Subcutaneous abdominal adipose tissue (tissue), 5 donors: ENCODE results near the gene HOXB7.

Source experiments
- H3K27ac ChIP-seq: one replicate; pipeline ENCODE4 v1.7.0; 2013; ENCODE audit warnings: low read depth, mild to moderate bottlenecking, inconsistent platforms, low read length, moderate library complexity
- H3K27me3 ChIP-seq, 5 donors: one replicate each; pipeline ENCODE4 v1.7.0; 2013; ENCODE audit warnings: low read length in 5 of 5, inconsistent platforms in 1 of 5; ENCODE audit not compliant: control insufficient read depth in 5 of 5, insufficient read depth in 4 of 5
- H3K36me3 ChIP-seq, 5 donors: one replicate each; pipeline ENCODE4 v1.7.0; 2013; ENCODE audit warnings: low read length in 5 of 5; ENCODE audit not compliant: control insufficient read depth in 5 of 5, insufficient read depth in 5 of 5
- H3K4me1 ChIP-seq, 5 donors: one replicate each; pipeline ENCODE4 v1.7.0; 2013; ENCODE audit warnings: low read length in 5 of 5, mild to moderate bottlenecking in 3 of 5, moderate library complexity in 1 of 5; ENCODE audit not compliant: control insufficient read depth in 5 of 5, insufficient read depth in 5 of 5
- H3K4me3 ChIP-seq, 5 donors: one replicate each; pipeline ENCODE4 v1.7.0; 2013; ENCODE audit warnings: low read length in 5 of 5, low read depth in 1 of 5
- H3K9ac ChIP-seq, 5 donors: one replicate each; pipeline ENCODE4 v1.7.0; 2013; ENCODE audit warnings: low read length in 5 of 5, mild to moderate bottlenecking in 4 of 5, moderate library complexity in 3 of 5
- H3K9me3 ChIP-seq, 5 donors: one replicate each; pipeline ENCODE4 v1.7.0; 2013; ENCODE audit warnings: low read length in 5 of 5; ENCODE audit not compliant: control insufficient read depth in 5 of 5
- donor health status: healthy.
- donor health status: healthy.
- donor health status: healthy.
- donor health status: healthy.
- donor health status: healthy.

The HOXB7 gene

GRCh38 chr17:48594538-48595277 lies 16.1 kb downstream of the HOXB7 start:
- Histone ChIP-seq H3K27ac (peak overlapping the region; percentile 78), H3K27me3 (no peaks in the 10 kb centered on the region), H3K9ac (peak overlapping the region in 3 of 5 donors; percentile 10 to 42 (median 21)), H3K4me1 (peaks cover 6 to 57% (median 55%) of the 10 kb centered on the region in 5 donors), H3K36me3 (peaks cover 0 to 24% (median 10%) of the 10 kb centered on the region in 5 donors), H3K9me3 (no peaks in the 10 kb centered on the region), H3K4me3 (peak overlapping the region in 2 of 5 donors; percentile 40 to 45)

- peaks cover 6 to 60% (median 54%) of the 10 kb centered on the region in 5 donors for H3K4me1 ChIP-seq
- peak overlapping the region; percentile 40 to 75 (median 60) for H3K4me3 ChIP-seq
- no peaks in the 10 kb centered on the region for H3K9me3 ChIP-seq
- no peaks in the 10 kb centered on the region for H3K27me3 ChIP-seq
- peak overlapping the region in 2 of 5 donors; percentile 10 to 42 for H3K9ac ChIP-seq
- H3K27ac ChIP-seq, result peak overlapping the region; percentile 78
- peaks cover 0 to 24% (median 10%) of the 10 kb centered on the region in 5 donors for H3K36me3 ChIP-seq
Measured at GRCh38 chr17:48593840-48594537, 16.8 kb downstream of the HOXB7 start.

GRCh38 chr17:48593126-48593829 lies 17.5 kb downstream of the HOXB7 start, which contains the start of gene HOXB5:
HOXB5 (minus strand) TSS chr17:48593779; CDS start chr17:48593682, 97 bp downstream.
- Histone ChIP-seq H3K27ac (peak within 1 kb of the TSS; percentile 78), H3K9me3 (no peaks in the 10 kb centered on the region), H3K4me3 (peak within 1 kb of the TSS; percentile 60 to 75 (median 70)), H3K27me3 (no peaks in the 10 kb centered on the region), H3K4me1 (peaks cover 6 to 60% (median 52%) of the 10 kb centered on the region in 5 donors), H3K9ac (peak within 1 kb of the TSS; percentile 4 to 66 (median 46)), H3K36me3 (peaks cover 0 to 24% (median 10%) of the 10 kb centered on the region in 5 donors)

GRCh38 chr17:48592577-48592976 lies 18.2 kb downstream of the HOXB7 start:
- H3K4me3 ChIP-seq, result peak overlapping the region; percentile 43 to 72 (median 61)
- H3K27ac ChIP-seq, result peak overlapping the region; percentile 62
- peak overlapping the region in 2 of 5 donors; percentile 65 to 66 for H3K9ac ChIP-seq
- peaks cover 0 to 24% (median 10%) of the 10 kb centered on the region in 5 donors for H3K36me3 ChIP-seq
- H3K9me3 ChIP-seq, result no peaks in the 10 kb centered on the region
- peaks cover 9 to 65% (median 52%) of the 10 kb centered on the region in 5 donors for H3K4me1 ChIP-seq
- H3K27me3 ChIP-seq, result no peaks in the 10 kb centered on the region

GRCh38 chr17:48592057-48592514 lies 18.7 kb downstream of the HOXB7 start:
- H3K27me3 ChIP-seq, result no peaks in the 10 kb centered on the region
- no peak overlapping the region for H3K27ac ChIP-seq
- H3K9ac ChIP-seq, result no peak overlapping the region
- H3K4me1 ChIP-seq, result peaks cover 10 to 65% (median 52%) of the 10 kb centered on the region in 5 donors
- H3K4me3 ChIP-seq, result peak overlapping the region; percentile 28 to 70 (median 60)
- H3K9me3 ChIP-seq, result no peaks in the 10 kb centered on the region
- H3K36me3 ChIP-seq, result peaks cover 0 to 24% (median 10%) of the 10 kb centered on the region in 5 donors

- no peak overlapping the region for H3K9ac ChIP-seq
- H3K27ac ChIP-seq, result no peak overlapping the region
- peaks cover 11 to 65% (median 52%) of the 10 kb centered on the region in 5 donors for H3K4me1 ChIP-seq
- no peaks in the 10 kb centered on the region for H3K27me3 ChIP-seq
- no peaks in the 10 kb centered on the region for H3K9me3 ChIP-seq
- peaks cover 0 to 24% (median 10%) of the 10 kb centered on the region in 5 donors for H3K36me3 ChIP-seq
- H3K4me3 ChIP-seq, result peak overlapping the region in 2 of 5 donors; percentile 60 to 61
Measured at GRCh38 chr17:48591255-48592056, 19.4 kb downstream of the HOXB7 start.

GRCh38 chr17:48590607-48591161 lies 20.1 kb downstream of the HOXB7 start:
- Histone ChIP-seq H3K27me3 (no peaks in the 10 kb centered on the region), H3K27ac (no peak overlapping the region), H3K9ac (peak overlapping the region in 1 of 5 donors; percentile 3), H3K9me3 (no peaks in the 10 kb centered on the region), H3K4me3 (no peak overlapping the region), H3K36me3 (peaks cover 0 to 19% (median 7%) of the 10 kb centered on the region in 5 donors), H3K4me1 (peaks cover 11 to 65% (median 57%) of the 10 kb centered on the region in 5 donors)

GRCh38 chr17:48589831-48590606 lies 20.8 kb downstream of the HOXB7 start, which contains the start of gene HOXB3:
HOXB3 (minus strand) TSS chr17:48590241; CDS start chr17:48552474, 37,767 bp downstream.
- Histone ChIP-seq H3K36me3 (peaks cover 0 to 13% (median 2%) of the 10 kb centered on the region in 5 donors), H3K9me3 (no peaks in the 10 kb centered on the region), H3K9ac (peak within 1 kb of the TSS in 1 of 5 donors; percentile 12), H3K27me3 (no peaks in the 10 kb centered on the region), H3K4me3 (no peak within 1 kb of the TSS), H3K4me1 (peaks cover 11 to 65% (median 60%) of the 10 kb centered on the region in 5 donors), H3K27ac (no peak within 1 kb of the TSS)
